Activated T-helper 9 cell treated with anti-CD3 and anti-CD28 coated beads, Interleukin-2, amount 50 U/mL, for 16 hours (primary cell): ENCODE results near the gene MAPK8IP1.

ENCODE experiments used
- DNase-seq: peaks from one replicate; pipeline ENCODE4 v3.0.0-alpha.2; 2020; ENCODE audit warnings: low read depth

MAPK8IP1 gene

GRCh38 chr11:45860348-45860747 lies 25.1 kb upstream of the MAPK8IP1 start:
- no peak for DNase-seq

GRCh38 chr11:45860764-45861510 lies 24.5 kb upstream of the MAPK8IP1 start:
- DNase-seq, result no peak

GRCh38 chr11:45864041-45864440 lies 21.4 kb upstream of the MAPK8IP1 start:
- DNase-seq, result no peak

GRCh38 chr11:45869551-45869950 lies 15.9 kb upstream of the MAPK8IP1 start:
- DNase-seq, result no peak

- no peak for DNase-seq
These were observed 14.7 kb upstream of the MAPK8IP1 start for GRCh38 chr11:45870706-45871105.

- no peak for DNase-seq
These were observed 13.8 kb upstream of the MAPK8IP1 start for GRCh38 chr11:45871638-45872037.

GRCh38 chr11:45872651-45873356 lies 12.6 kb upstream of the MAPK8IP1 start:
- no peak for DNase-seq

GRCh38 chr11:45876401-45876800 lies 9.1 kb upstream of the MAPK8IP1 start:
- DNase-seq, result no peak

GRCh38 chr11:45877221-45877620 lies 8.2 kb upstream of the MAPK8IP1 start:
- no peak for DNase-seq

- no peak for DNase-seq
These were observed 7.6 kb upstream of the MAPK8IP1 start for GRCh38 chr11:45877845-45878244.

GRCh38 chr11:45879803-45880686 lies 5.4 kb upstream of the MAPK8IP1 start:
- no peak for DNase-seq

GRCh38 chr11:45880772-45881570 lies 4.5 kb upstream of the MAPK8IP1 start:
- no peak for DNase-seq

- no peak for DNase-seq
These were observed 3.6 kb upstream of the MAPK8IP1 start for GRCh38 chr11:45881708-45882368.

GRCh38 chr11:45884596-45885185 lies 760 bp upstream of the MAPK8IP1 start:
- DNase-seq, result no peak

GRCh38 chr11:45885921-45886721 lies 670 bp downstream of the MAPK8IP1 start:
- no peak for DNase-seq

- no peak for DNase-seq
These were observed 1.5 kb downstream of the MAPK8IP1 start for GRCh38 chr11:45886816-45887520.

GRCh38 chr11:45887587-45887986 lies 2.1 kb downstream of the MAPK8IP1 start:
- DNase-seq, result no peak

GRCh38 chr11:45889555-45889954 lies 4.1 kb downstream of the MAPK8IP1 start:
- DNase-seq, result no peak

- DNase-seq, result no peak
These were observed 4.5 kb downstream of the MAPK8IP1 start for GRCh38 chr11:45889966-45890365.
